Body of pancreas (tissue), 4 donors: ENCODE results near the gene ABCG1.
"Not testable (repeated sequence)": the region's sequence is repeated elsewhere in the genome, so short reads cannot be mapped to it uniquely, and the experiment has no call there.

ENCODE experiments used
- CTCF ChIP-seq, 7 experiments: fragments of 450-650 bp in 4 of 7; fragments of 200-600 bp in 3 of 7; sonication (generic) in 3 of 7; IDR thresholded peaks; one replicate each; pipeline ENCODE4 v1.5.1; 2016 to 2019; ENCODE audit warnings: antibody characterized with exemption in 7 of 7
- POLR2A ChIP-seq, 3 donors: fragments of 450-650 bp; IDR thresholded peaks; one replicate each; pipeline ENCODE4 v1.6.1; 2016; ENCODE audit warnings: antibody characterized with exemption in 3 of 3, mild to moderate bottlenecking in 2 of 3

GRCh38 chr21:42180001-42180400 is 38.9 kb upstream of the ABCG1 start:
- TF ChIP-seq CTCF, POLR2A (IDR thresholded peaks at IDR 0.05): not testable (repeated sequence)
